AG04450 (cell line): ENCODE measurements around the gene GNAL. TPM values are rescaled to one million over a fixed set of nuclear protein-coding genes. Genes with fewer than 3 reads are reported as not detected.

Experiments
- CTCF ChIA-PET: fragments of 300-600, 350-600 bp; formaldehyde crosslinking; extraction: SDS; loops from one replicate; lab custom pipeline; 2022; ENCODE audit warnings: antibody characterized with exemption, inconsistent platforms; lab: Charles Lee
- POLR2A ChIA-PET: fragments of 350-600 bp; formaldehyde crosslinking; extraction: SDS; loops from one replicate; lab custom pipeline; 2021; ENCODE audit warnings: antibody characterized with exemption, inconsistent platforms; lab: Yijun Ruan, JAX
- DNase-seq: peaks from one replicate; pipeline ENCODE4 v3.0.0-alpha.2; 2011; ENCODE audit warnings: low read depth, low spot score
- H3K27ac ChIP-seq: one replicate; pipeline ENCODE4 v1.5.1; 2012; ENCODE audit warnings: low read depth, low read length, control low read depth
- H3K27me3 ChIP-seq: one replicate; pipeline ENCODE4 v1.6.0; 2012; ENCODE audit warnings: low read length; ENCODE audit not compliant: control insufficient read depth, insufficient read depth
- H3K4me3 ChIP-seq: 2 replicates; pipeline ENCODE4 v1.5.1; 2011; ENCODE audit warnings: mild to moderate bottlenecking, low read depth, low read length, control low read depth
- H3K9me3 ChIP-seq: 2 replicates; pipeline ENCODE4 v1.5.1; 2012; ENCODE audit warnings: low read length; ENCODE audit not compliant: control insufficient read depth, insufficient read depth
- polyA plus RNA-seq: library from polyadenylated mRNA; depleted of rRNA; stranded (reverse); fragments of >200 nt; gene quantifications from 2 replicates; pipeline ENCODE4 v1.2.3, GENCODE V29; 2011
- TF ChIP-seq, protein P1 (sequence below): IDR thresholded peaks from 2 replicates; pipeline ENCODE4 v1.5.1; 2011; ENCODE audit warnings: low read depth, low read length, control low read depth, inconsistent platforms

The GNAL gene
- polyA plus RNA-seq, 1 experiment: 0.51 TPM

DNA sequence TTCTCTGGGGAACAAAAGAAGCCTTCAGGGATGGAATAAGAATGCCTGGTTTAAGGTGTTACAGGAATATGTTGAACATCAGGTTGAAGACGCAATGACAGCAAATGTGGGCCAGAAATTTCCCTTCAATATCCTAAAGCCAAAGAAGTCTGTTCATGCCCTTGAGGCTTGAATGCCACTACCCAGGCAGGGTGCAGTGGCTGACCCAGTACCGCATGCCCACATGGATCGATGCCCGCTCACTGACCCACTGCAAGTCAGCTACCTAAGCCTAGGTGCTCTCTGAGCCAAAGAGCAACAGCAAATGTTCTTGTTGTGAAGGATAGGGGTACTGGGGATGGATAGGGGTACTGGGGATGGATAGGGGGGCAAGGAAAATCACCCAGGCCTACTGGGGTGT is 58.2 kb downstream of the GNAL start:
- Histone ChIP-seq H3K27ac (no peak overlapping the region), H3K4me3 (no peak overlapping the region), H3K27me3 (peaks cover 42% of the 10 kb centered on the region), H3K9me3 (peaks cover 2% of the 10 kb centered on the region; the same call in 1 of the 2 replicates)
- TF ChIP-seq, protein P1, sequence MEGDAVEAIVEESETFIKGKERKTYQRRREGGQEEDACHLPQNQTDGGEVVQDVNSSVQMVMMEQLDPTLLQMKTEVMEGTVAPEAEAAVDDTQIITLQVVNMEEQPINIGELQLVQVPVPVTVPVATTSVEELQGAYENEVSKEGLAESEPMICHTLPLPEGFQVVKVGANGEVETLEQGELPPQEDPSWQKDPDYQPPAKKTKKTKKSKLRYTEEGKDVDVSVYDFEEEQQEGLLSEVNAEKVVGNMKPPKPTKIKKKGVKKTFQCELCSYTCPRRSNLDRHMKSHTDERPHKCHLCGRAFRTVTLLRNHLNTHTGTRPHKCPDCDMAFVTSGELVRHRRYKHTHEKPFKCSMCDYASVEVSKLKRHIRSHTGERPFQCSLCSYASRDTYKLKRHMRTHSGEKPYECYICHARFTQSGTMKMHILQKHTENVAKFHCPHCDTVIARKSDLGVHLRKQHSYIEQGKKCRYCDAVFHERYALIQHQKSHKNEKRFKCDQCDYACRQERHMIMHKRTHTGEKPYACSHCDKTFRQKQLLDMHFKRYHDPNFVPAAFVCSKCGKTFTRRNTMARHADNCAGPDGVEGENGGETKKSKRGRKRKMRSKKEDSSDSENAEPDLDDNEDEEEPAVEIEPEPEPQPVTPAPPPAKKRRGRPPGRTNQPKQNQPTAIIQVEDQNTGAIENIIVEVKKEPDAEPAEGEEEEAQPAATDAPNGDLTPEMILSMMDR: no peak
- DNase-seq: no peak
- POLR2A ChIA-PET: no interaction called here
- CTCF ChIA-PET: interaction anchor here (1.6 kb wide), 1 partner anchor 14 kb away, joined by 7 read pairs; no protein-coding TSS in a partner anchor

DNA sequence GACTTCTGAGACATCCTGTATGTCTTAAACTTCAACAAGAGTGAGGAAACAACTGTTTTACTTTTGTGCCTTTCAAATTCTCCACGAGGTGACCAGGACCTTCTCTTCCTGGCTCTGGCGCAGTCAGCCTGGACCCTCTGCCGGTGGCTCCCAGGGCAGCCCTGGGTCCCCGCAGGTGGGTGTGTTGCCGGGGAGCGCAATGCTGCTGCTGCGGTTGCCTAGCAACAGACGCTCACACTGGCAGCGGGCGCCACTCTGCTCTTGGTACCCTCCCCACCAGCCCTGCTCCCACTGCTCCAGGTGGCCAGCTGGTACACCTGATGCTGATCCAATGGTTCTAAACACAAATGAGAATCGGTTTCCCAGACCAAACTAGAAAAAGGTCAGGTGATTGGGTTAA is 58.7 kb downstream of the GNAL start:
- Histone ChIP-seq H3K27me3 (peaks cover 45% of the 10 kb centered on the region), H3K4me3 (no peak overlapping the region), H3K27ac (no peak overlapping the region), H3K9me3 (peaks cover 2% of the 10 kb centered on the region; the same call in 1 of the 2 replicates)
- ChIA-PET CTCF (no interaction called here), POLR2A (no interaction called here)
- DNase-seq: no peak
- TF ChIP-seq, protein P1: no peak

DNA sequence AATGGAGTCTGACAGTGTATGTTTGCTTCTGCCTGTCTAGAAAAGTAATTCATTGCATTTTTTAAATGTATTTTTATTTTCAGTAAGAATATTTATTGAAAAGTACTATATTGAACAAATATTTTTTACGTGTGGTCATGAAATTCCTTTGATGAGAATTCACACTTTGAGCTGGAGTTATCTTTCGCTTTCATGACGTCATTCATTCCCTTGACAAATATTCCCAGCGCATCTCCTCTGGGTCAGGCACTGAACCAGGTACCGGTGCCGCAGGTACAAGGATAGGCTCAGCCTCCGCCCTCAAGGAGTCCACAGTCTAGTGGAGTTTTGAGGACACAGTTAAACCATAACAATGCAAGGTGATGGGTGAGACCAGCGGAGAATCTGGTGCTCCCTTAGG is 60.2 kb downstream of the GNAL start:
- CTCF ChIA-PET: interaction anchor here (0.5 to 1.5 kb wide), 2 partner anchors 16 to 231 kb away, joined by 4 to 6 read pairs; no protein-coding TSS in a partner anchor
- DNase-seq: no peak

DNA sequence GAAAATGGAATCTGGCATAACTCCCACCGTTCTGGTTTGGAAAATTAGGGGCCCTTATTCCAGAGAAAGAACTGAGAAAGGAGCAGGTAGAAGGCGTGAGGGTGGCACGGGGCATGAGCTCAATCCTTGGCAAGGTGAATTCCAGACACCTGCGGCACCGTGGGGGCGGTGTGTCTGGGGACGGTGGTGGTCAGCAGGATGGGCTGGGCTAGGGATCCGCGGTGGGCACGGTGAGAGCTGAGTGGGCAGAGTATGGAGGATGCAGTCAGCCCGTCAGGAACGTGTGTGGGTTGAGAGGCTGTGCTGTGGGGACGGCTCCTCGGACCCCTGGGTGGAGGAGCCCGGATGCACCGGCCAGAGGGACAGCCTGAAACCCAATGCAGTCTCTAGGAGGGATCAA is 61.1 kb downstream of the GNAL start:
- CTCF ChIA-PET: interaction anchor here (1.1 to 1.5 kb wide), 2 partner anchors 17 to 187 kb away, joined by 3 to 4 read pairs; no protein-coding TSS in a partner anchor
- TF ChIP-seq, protein P1: no peak
- POLR2A ChIA-PET: no interaction called here

More for the DNA sequence above, 60.2 kb downstream of the GNAL start:
- no peak overlapping the region for H3K4me3 ChIP-seq
- H3K9me3 ChIP-seq: peaks cover 2% of the 10 kb centered on the region; the same call in 1 of the 2 replicates
- TF ChIP-seq, protein P1: no peak
- no peak overlapping the region for H3K27ac ChIP-seq
- peaks cover 47% of the 10 kb centered on the region for H3K27me3 ChIP-seq
- POLR2A ChIA-PET: no interaction called here

DNA sequence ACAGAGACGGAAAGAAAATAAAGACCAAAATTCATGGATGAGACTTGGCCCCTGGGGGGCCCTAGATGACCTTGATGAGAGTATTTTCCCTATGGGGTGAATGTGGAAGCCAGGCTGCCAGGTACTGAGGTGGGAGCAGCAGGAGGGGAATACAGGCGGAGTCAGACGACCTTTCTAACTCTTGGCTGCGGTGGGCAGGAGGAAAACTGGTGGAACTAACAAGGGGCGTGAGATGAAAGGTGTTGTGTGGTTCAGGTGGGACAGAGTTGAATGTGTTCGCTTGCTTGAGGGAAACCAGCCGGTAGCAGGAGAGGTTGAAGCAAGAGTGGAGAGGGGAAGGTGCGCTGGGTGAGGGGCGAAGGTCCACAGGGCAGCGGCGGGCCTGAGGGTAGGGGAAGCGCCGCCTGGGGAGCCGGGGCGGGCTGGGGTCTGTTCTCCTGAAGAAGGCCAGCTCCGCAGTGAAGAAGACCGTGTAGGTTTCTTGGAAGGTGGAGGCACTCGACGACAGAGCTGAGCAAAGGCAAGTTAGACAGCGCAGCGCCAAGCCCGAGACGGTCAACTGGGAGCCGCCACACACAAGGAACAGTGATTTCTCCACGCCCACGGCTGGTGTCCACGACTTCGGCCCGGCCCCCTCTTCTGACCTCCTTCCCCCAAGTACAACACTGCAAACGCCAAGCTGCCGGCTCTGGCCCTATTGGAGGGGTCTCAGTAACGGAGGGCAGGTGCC is 61.7 kb downstream of the GNAL start:
- no peak overlapping the region for H3K27ac ChIP-seq
- ChIA-PET CTCF (interaction anchor here (1.1 kb wide), 1 partner anchor 187 kb away, joined by 3 read pairs; no protein-coding TSS in a partner anchor), POLR2A (no interaction called here)
- peaks cover 2% of the 10 kb centered on the region; the same call in 1 of the 2 replicates for H3K9me3 ChIP-seq
- H3K27me3 ChIP-seq: peaks cover 47% of the 10 kb centered on the region
- H3K4me3 ChIP-seq: no peak overlapping the region
- TF ChIP-seq, protein P1: no peak
- no peak for DNase-seq

More for the DNA sequence above, 61.1 kb downstream of the GNAL start:
- H3K27ac ChIP-seq: no peak overlapping the region
- H3K27me3 ChIP-seq: peaks cover 44% of the 10 kb centered on the region
- DNase-seq: no peak
- no peak overlapping the region for H3K4me3 ChIP-seq
- peaks cover 2% of the 10 kb centered on the region; the same call in 1 of the 2 replicates for H3K9me3 ChIP-seq
